DOHH2 (cell line): ENCODE results near the gene PKD1L1.

Experiments used
- H3F3A ChIP-seq: fragments of 200-600 bp; sonication (generic), shearing (Covaris generic); 2 replicates; pipeline ENCODE4 v1.6.0; 2016; ENCODE audit warnings: antibody characterized with exemption, mild to moderate bottlenecking; ENCODE audit not compliant: control insufficient read depth, insufficient read depth
- H3K27ac ChIP-seq: fragments of 200-600 bp; sonication (generic); 2 replicates; pipeline ENCODE4 v1.5.1; 2014; ENCODE audit warnings: low read depth, mild to moderate bottlenecking, low read length, moderate library complexity
- H3K27me3 ChIP-seq: fragments of 200-600 bp; sonication (generic); 2 replicates; pipeline ENCODE4 v1.6.1; 2014; ENCODE audit warnings: mild to moderate bottlenecking, low read length, mixed read lengths; ENCODE audit not compliant: control insufficient read depth
- H3K36me3 ChIP-seq: fragments of 200-600 bp; sonication (generic); 2 replicates; pipeline ENCODE4 v1.6.1; 2014; ENCODE audit warnings: mild to moderate bottlenecking, low read length, moderate library complexity, mixed read lengths; ENCODE audit not compliant: control insufficient read depth
- H3K4me1 ChIP-seq: fragments of 200-600 bp; sonication (generic); 2 replicates; pipeline ENCODE4 v1.6.1; 2014; ENCODE audit warnings: mild to moderate bottlenecking, low read length, mixed read lengths; ENCODE audit not compliant: control insufficient read depth
- H3K4me2 ChIP-seq: fragments of 200-600 bp; sonication (generic); 2 replicates; pipeline ENCODE4 v1.6.0; 2014; ENCODE audit warnings: mild to moderate bottlenecking, low read length, moderate library complexity
- H3K4me3 ChIP-seq: fragments of 200-600 bp; sonication (generic); 2 replicates; pipeline ENCODE4 v1.5.1; 2014; ENCODE audit warnings: mild to moderate bottlenecking, low read length, mixed read lengths
- H3K79me2 ChIP-seq: fragments of 200-600 bp; sonication (generic); 2 replicates; pipeline ENCODE4 v1.6.1; 2014; ENCODE audit warnings: mild to moderate bottlenecking, low read length, mixed read lengths; ENCODE audit not compliant: control insufficient read depth
- H3K9me2 ChIP-seq: fragments of 200-600 bp; sonication (generic); replicated peaks from 2 replicates; pipeline ENCODE4 v1.6.1; 2014; ENCODE audit warnings: mild to moderate bottlenecking, low read length, mixed read lengths; ENCODE audit not compliant: control insufficient read depth
- H3K9me3 ChIP-seq: fragments of 200-600 bp; sonication (generic); 2 replicates; pipeline ENCODE4 v1.6.1; 2014; ENCODE audit warnings: antibody characterized with exemption, low read length, mixed read lengths; ENCODE audit not compliant: control insufficient read depth, insufficient read depth
- H4K20me1 ChIP-seq: fragments of 200-600 bp; sonication (generic); 2 replicates; pipeline ENCODE4 v1.6.0; 2014; ENCODE audit warnings: low read depth, mild to moderate bottlenecking, antibody characterized with exemption, low read length, moderate library complexity; ENCODE audit not compliant: control insufficient read depth, insufficient read depth
- EZH2phosphoT487 ChIP-seq: fragments of 200-600 bp; sonication (generic); IDR thresholded peaks from 2 replicates; pipeline ENCODE4 v1.6.1; 2017; ENCODE audit warnings: borderline replicate concordance, mild to moderate bottlenecking, antibody characterized with exemption, low read length, moderate library complexity, mixed read lengths
- TF ChIP-seq, protein P1 (sequence below): fragments of 200-600 bp; sonication (generic); IDR thresholded peaks from one replicate; pipeline ENCODE4 v1.5.1; 2014; ENCODE audit warnings: antibody characterized with exemption, mild to moderate bottlenecking, low read depth, low read length; ENCODE audit not compliant: poor library complexity, severe bottlenecking

The PKD1L1 gene

DNA sequence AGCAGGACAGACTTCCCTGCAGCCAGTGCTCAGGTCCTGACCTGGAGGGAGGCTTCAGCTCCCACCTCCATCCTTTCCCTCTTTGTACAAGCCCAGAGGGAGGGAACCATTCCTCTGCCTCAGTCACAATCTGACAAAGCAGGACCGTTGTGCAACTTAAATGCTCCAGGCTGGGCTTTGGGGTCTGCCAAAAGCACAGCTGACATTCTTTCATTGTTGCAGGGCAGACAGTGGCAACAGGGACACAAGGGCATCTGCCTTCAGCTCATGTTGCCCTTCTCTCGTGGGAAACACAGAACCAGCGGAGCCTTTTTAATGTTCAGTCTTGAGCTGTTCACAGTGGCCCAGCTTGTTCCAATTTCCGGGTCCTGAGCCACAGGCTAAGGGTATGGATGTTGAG is 210.7 kb downstream of the PKD1L1 start:
- H3K4me1 ChIP-seq: peaks cover 37% of the 10 kb centered on the region
- no peaks in the 10 kb centered on the region for H3K36me3 ChIP-seq
- 0 out of 2 replicates have a peak, but pooled peaks cover 2% of the 10 kb centered on the region for H3F3A ChIP-seq
- no peaks in the 10 kb centered on the region for H4K20me1 ChIP-seq
- no peaks in the 10 kb centered on the region for H3K27me3 ChIP-seq
- H3K27ac ChIP-seq: no peak overlapping the region
- no peak for TF ChIP-seq EZH2phosphoT487
- TF ChIP-seq, protein P1, sequence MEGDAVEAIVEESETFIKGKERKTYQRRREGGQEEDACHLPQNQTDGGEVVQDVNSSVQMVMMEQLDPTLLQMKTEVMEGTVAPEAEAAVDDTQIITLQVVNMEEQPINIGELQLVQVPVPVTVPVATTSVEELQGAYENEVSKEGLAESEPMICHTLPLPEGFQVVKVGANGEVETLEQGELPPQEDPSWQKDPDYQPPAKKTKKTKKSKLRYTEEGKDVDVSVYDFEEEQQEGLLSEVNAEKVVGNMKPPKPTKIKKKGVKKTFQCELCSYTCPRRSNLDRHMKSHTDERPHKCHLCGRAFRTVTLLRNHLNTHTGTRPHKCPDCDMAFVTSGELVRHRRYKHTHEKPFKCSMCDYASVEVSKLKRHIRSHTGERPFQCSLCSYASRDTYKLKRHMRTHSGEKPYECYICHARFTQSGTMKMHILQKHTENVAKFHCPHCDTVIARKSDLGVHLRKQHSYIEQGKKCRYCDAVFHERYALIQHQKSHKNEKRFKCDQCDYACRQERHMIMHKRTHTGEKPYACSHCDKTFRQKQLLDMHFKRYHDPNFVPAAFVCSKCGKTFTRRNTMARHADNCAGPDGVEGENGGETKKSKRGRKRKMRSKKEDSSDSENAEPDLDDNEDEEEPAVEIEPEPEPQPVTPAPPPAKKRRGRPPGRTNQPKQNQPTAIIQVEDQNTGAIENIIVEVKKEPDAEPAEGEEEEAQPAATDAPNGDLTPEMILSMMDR: no peak
- H3K9me3 ChIP-seq: no peaks in the 10 kb centered on the region
- H3K79me2 ChIP-seq: no peaks in the 10 kb centered on the region
- no peak overlapping the region for H3K4me2 ChIP-seq
- H3K9me2 ChIP-seq: no peaks in the 10 kb centered on the region
- H3K4me3 ChIP-seq: no peak overlapping the region

DNA sequence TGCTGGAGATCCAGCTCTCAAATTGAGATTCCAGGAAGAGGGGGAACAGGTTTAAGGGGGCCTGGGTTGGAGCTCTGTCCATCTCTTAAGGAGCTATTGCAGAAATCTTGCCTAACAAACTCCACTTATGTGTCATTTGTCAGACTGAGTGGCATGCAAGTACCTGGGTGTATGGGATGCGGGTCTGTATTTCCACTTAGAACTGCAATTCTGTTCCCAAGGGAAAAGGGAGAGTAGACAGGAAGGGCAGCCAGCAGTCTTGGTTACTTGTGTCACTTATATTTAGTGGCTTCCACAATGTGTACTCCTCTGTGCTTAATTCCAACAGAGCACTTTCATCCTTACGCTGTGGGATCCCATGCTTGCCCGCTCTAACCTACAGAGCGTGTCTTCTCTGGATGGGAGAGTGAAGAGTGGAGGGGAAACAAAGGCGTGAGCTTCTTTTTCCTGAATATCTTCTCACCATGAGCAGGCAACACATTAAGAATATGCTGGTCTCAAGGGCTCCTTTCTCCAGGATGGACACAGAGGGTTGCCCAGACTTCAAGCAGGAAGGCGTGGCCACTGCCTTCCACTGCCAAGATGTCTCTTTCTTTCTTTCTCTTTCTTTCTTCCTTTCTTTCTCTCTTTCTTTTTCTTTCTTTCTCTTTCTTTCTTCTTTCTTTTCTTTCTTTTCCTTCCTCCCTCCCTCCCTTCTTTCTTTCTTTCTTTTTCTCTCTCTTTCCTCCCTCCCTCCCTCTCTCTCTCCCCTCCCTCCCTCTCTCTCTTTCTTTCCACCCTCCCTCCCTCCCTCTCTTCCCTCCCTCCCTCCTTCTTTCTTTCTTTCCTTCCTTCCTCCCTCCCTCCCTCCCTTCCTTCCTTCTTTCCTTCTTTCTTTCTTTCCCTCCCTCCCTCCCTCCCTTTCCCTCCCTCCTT is 212.6 kb downstream of the PKD1L1 start:
- Histone ChIP-seq H3K9me2 (no peaks in the 10 kb centered on the region), H3K9me3 (0 out of 2 replicates have a peak, but pooled peaks cover 4% of the 10 kb centered on the region), H3K27me3 (no peaks in the 10 kb centered on the region), H3K36me3 (no peaks in the 10 kb centered on the region), H3K4me2 (no peak overlapping the region), H3K4me1 (peaks cover 47% of the 10 kb centered on the region), H3K79me2 (no peaks in the 10 kb centered on the region), H3K4me3 (no peak overlapping the region), H3K27ac (no peak overlapping the region), H4K20me1 (no peaks in the 10 kb centered on the region), H3F3A (no peaks in the 10 kb centered on the region)
- TF ChIP-seq, protein P1: no peak
- TF ChIP-seq EZH2phosphoT487: no peak

DNA sequence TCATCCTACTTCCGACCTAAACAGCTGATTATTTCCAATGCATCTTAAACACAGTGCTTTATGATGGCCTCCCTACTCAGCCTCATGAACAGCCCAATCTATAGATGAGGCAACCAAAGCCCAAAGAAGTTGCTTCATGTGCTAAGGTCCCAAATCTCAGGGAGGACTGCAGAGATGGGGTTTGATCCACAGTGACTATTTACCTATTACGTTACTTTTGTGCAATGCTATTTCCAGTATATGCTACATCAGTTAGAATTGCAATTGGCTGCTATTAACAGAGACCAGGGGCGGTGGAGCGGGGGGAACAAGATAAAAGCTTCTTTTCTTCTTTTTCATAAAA is 213.3 kb downstream of the PKD1L1 start:
- no peaks in the 10 kb centered on the region for H3K36me3 ChIP-seq
- H3K27me3 ChIP-seq: no peaks in the 10 kb centered on the region
- no peak overlapping the region for H3K4me3 ChIP-seq
- H3K9me2 ChIP-seq: no peaks in the 10 kb centered on the region
- H3K79me2 ChIP-seq: no peaks in the 10 kb centered on the region
- no peaks in the 10 kb centered on the region for H3F3A ChIP-seq
- peak overlapping the region; percentile 31 for H3K4me2 ChIP-seq
- H3K4me1 ChIP-seq: peaks cover 47% of the 10 kb centered on the region
- 0 out of 2 replicates have a peak, but pooled peaks cover 4% of the 10 kb centered on the region for H3K9me3 ChIP-seq
- no peak overlapping the region for H3K27ac ChIP-seq
- no peaks in the 10 kb centered on the region for H4K20me1 ChIP-seq
- no peak for TF ChIP-seq EZH2phosphoT487
- TF ChIP-seq, protein P1: no peak
